Astrocyte of the hippocampus (primary cell): Measurements from ENCODE around the gene GAPDHS.

Source experiments
- DNase-seq: peaks from one replicate; pipeline ENCODE4 v3.0.0; 2011; ENCODE audit warnings: low read depth, low spot score

Gene GAPDHS

GRCh38 chr19:35592226-35592625 is 59.0 kb downstream of the GAPDHS start:
- peak; percentile 22 for DNase-seq
